ENCODE measurements around the gene TMEM54. TPM values are rescaled to one million over a fixed set of nuclear protein-coding genes. Genes with fewer than 3 reads are reported as not detected.
A peak's percentile ranks its signal among the peaks of the same experiment; 100 is the strongest.

Gene TMEM54
- total and polyA plus RNA-seq, 2 of the 13 experiments (the other 11 are each of a cell fraction or from before 2014, with no cell fraction given), result 2.5 to 2.9 TPM

GRCh38 chr1:32925403-32926162 lies 24.4 kb upstream of the TMEM54 start (continued):
- TF ChIP-seq CTCF (CRISPR knock-in tag; IDR thresholded peaks at IDR 0.05) (peak; percentile 57), ZNF670 (CRISPR knock-in tag; IDR thresholded peaks at IDR 0.05; ENCODE audit: borderline replicate concordance) (peak; percentile 16; the same call in 1 of the 2 replicates)

DNA sequence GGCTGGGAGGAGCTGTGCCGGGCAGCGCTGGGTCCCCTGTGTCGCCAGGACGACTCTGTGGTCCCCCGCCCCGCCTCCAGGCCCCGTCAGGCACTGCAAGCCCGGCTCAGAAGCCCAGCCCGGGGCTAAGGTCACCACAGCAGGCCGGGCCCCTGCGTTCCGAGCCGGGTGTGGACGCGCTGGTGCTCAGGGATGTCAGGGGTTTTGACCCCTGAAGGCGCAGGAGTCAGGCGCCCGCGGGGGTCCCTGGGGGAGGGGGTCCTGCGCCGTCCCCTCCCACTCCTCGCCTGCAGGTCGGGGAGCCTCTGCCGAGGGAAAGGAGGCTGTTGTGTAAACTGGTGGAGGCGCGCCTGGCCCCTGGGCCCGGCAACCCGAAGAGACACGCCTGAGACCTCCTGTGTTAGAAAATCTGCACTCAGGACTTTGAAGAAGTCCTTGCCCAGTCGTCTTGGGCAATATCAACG lies 23.7 kb upstream of the TMEM54 start:
- DNase-seq (ENCODE audit: low spot score) (peak; percentile 24), ATAC-seq (peak; percentile 99), FAIRE-seq (no peak)
- H3K9me3 ChIP-seq (ENCODE audit: low read length), result no peaks in the 10 kb centered on the region
- no peaks in the 10 kb centered on the region for H3K36me3 ChIP-seq (replicated peaks in 1 of 2; ENCODE audit: control insufficient read depth in 1 of 2, insufficient read depth in 2 of 2, low read length in 2 of 2)
- H3K27ac ChIP-seq (ENCODE audit: extremely low read length, insufficient read depth, low read length), result no peak overlapping the region
- peaks cover 21% of the 10 kb centered on the region for H3K4me1 ChIP-seq (ENCODE audit: insufficient read depth, low read length)
- WGBS (ENCODE audit: low lambda C conversion rate), result 0% methylated on average over 9 of the region's 31 CpGs
- peak overlapping the region; percentile 95 for H3K4me2 ChIP-seq (ENCODE audit: low read depth, low read length)
- no TSS peak for BruUV-seq (replicated peaks)
- H3K4me3 ChIP-seq (replicated peaks in 1 of 3; ENCODE audit: insufficient read depth in 1 of 3, low read depth in 2 of 3, low read length in 3 of 3), result peak overlapping the region; percentile 59 to 75 (median 62)
- no peaks in the 10 kb centered on the region for H3K79me2 ChIP-seq (ENCODE audit: insufficient read depth, low read length)
- H3K27me3 ChIP-seq (ENCODE audit: control insufficient read depth in 1 of 2, insufficient read depth in 2 of 2, low read length in 2 of 2), result peaks cover 2 to 34% of the 10 kb centered on the region in 2 experiments; a peak in 3 of 5 replicates
- intact Hi-C loops (cut with micrococcal nuclease; ENCODE audit: unreplicated experiment) (no loop called here), in situ Hi-C loops (cut with HindIII; ENCODE audit: extremely low pct_ligation_motif_present, low pct_unique_long_range_greater_than_20kb) (loop anchor here (5.0 kb wide), 1 partner anchor 82 kb away; no protein-coding TSS in a partner anchor)
- ChIA-PET POLR2A (no interaction called here), CTCF (ENCODE audit: low intra/inter-chr PET ratio, low total read pairs) (no interaction called here)
- H2AFZ ChIP-seq (ENCODE audit: low read length), result no peak overlapping the region
- peak overlapping the region; percentile 29; the same call in 1 of the 2 replicates for H3K9ac ChIP-seq (ENCODE audit: insufficient read depth, low read depth, low read length)
- no peaks in the 10 kb centered on the region for H4K20me1 ChIP-seq (ENCODE audit: insufficient read depth, low read length)
- TF ChIP-seq ZNF292 (CRISPR knock-in tag; IDR thresholded peaks at IDR 0.05; ENCODE audit: borderline replicate concordance, low read depth) (0 out of 2 replicates have a peak, but pooled peaks have one; percentile 31), HMG20A (CRISPR knock-in tag; IDR thresholded peaks at IDR 0.05; ENCODE audit: borderline replicate concordance) (no peak), ZNF501 (CRISPR knock-in tag; IDR thresholded peaks at IDR 0.05) (0 out of 2 replicates have a peak, but pooled peaks have one; percentile 34), SAP130 (CRISPR knock-in tag; IDR thresholded peaks at IDR 0.05; ENCODE audit: low read depth) (peak; percentile 53; the same call in 1 of the 2 replicates), ZNF407 (CRISPR knock-in tag; IDR thresholded peaks at IDR 0.05; ENCODE audit: not compliant biosample characterization) (no peak), BRD4 (CRISPR knock-in tag; IDR thresholded peaks at IDR 0.05) (no peak), MYNN (CRISPR knock-in tag; IDR thresholded peaks at IDR 0.05; ENCODE audit: low read depth) (no peak)
